Dermis blood vessel endothelial cell (primary cell): ENCODE data around the gene PODXL. TPM values are rescaled to one million over a fixed set of nuclear protein-coding genes. Genes with fewer than 3 reads are reported as not detected.
A peak's percentile ranks its signal among the peaks of the same experiment; 100 is the strongest.
"Not testable (repeated sequence)": the region's sequence is repeated elsewhere in the genome, so short reads cannot be mapped to it uniquely, and the experiment has no call there.

ENCODE experiments used
- DNase-seq: peaks from one replicate; pipeline ENCODE4 v3.0.0; 2010
- total RNA-seq: library from RNA; depleted of rRNA; stranded (reverse); fragments of >200 nt; gene quantifications from 2 replicates; pipeline ENCODE4 v1.2.3, GENCODE V29; 2014

Gene PODXL
- total RNA-seq, 1 donor from 2014 or later, result 98.4 TPM

DNA sequence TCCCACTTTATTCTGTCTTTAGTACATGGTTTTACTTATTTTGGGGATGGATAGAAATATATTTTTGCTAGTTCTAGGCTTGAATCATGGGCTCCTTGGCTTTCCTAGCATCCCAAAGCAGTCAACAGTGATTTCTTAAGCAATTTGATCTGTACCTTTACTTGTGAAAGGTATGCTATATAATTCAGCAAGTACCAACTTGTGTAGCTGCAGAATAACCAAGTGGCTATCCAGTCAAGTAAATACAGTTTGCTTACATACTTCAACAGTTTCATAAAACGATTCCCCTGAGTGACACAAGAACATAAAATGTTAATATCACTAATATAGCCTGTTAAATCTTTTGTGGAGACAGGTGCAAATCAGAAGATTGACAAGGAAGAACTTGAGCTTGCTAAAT is 67.2 kb downstream of the PODXL start:
- no peak for DNase-seq

DNA sequence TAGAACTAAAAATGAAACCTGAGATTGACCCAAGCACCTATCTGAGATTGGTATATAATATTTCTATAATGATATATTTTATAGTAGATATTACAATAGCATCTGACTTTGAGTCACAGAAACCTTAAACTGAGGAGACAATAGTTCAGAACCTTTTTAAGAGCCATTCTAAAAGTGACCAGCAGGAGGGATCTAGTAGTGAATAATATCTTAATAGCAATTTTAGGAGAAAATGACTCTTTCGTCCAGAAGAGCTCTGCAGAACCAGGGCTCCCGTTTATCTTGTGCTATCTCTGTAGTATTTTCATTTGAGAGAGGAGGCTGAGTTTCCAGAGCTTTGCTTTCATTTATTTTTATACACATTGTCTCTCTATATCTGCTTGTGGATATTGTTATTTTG is 68.1 kb downstream of the PODXL start:
- DNase-seq, result peak; percentile 59

DNA sequence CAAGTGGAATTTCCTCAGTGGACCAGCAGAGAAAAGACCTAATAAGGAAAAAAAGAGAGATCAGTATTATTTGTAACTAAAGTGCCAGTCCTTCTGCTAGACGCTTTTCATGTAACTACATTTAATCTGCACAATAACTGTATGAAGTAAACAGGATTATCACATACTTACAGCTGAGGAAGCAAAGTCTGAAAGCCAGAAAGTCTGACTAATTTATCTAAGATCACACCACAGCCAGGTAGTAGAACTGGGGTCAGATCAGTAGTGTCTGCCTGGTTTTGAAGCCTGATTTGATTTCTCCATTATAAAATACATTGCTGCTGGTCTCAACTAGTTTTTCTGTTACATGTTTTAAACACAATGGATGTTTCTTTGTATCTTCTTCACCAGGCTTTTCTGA is 69.2 kb downstream of the PODXL start:
- DNase-seq, result no peak

DNA sequence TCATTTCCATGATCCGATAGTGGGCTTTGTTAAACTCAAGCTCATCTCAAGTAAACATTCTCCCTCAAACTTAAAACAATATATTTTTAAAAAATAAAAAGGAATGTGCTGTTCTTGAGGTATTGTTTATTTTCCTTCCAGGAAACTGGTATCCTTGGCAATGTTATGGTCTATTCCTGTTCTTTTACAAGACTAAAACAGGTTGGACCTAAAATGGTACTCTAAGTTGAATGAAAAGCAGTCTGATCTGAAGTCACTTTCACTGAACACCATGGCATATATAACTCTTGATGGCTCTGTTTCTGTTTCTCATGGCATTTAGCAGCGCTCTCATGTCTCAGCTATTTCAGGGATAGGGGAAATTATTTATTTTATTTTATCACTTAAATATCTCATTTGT is 70.1 kb downstream of the PODXL start:
- DNase-seq, result peak; percentile 74

DNA sequence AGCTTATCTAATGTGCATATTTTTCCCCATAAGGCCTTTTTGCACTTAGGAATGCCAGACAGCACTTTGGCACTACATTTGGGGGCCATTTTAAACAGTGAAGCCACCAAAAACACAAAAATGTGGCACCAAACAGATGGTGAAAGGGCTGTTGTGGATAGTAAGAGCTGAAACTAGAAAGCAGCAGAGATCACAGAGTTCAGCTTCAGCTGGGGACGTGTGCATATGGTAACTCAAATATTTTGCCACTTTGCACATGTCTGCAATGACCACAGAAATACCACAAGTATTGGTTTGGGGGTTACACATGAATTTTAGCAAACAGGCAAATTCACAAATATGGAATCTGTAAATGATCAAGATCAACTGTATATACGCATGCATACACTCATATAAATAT is 72.8 kb downstream of the PODXL start:
- DNase-seq, result no peak

DNA sequence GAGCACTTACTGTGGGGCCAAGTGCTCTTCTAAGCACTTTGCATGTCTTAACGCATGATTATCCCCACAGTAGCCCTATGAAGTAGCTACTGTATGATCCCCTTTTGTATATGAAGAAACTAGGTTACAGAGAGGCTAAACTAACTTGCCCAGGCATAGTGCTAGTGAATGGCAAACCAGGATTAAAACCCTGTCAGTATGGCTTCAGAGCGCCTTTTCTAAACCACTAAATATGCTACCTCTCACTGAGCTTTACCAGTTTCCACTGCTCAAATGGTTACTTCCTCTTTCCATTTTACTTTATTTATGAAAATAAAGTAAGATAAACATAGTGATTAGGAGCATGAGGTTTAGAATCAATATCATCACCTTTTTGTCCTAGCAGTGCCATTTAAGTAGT is 73.6 kb downstream of the PODXL start:
- DNase-seq, result no peak

DNA sequence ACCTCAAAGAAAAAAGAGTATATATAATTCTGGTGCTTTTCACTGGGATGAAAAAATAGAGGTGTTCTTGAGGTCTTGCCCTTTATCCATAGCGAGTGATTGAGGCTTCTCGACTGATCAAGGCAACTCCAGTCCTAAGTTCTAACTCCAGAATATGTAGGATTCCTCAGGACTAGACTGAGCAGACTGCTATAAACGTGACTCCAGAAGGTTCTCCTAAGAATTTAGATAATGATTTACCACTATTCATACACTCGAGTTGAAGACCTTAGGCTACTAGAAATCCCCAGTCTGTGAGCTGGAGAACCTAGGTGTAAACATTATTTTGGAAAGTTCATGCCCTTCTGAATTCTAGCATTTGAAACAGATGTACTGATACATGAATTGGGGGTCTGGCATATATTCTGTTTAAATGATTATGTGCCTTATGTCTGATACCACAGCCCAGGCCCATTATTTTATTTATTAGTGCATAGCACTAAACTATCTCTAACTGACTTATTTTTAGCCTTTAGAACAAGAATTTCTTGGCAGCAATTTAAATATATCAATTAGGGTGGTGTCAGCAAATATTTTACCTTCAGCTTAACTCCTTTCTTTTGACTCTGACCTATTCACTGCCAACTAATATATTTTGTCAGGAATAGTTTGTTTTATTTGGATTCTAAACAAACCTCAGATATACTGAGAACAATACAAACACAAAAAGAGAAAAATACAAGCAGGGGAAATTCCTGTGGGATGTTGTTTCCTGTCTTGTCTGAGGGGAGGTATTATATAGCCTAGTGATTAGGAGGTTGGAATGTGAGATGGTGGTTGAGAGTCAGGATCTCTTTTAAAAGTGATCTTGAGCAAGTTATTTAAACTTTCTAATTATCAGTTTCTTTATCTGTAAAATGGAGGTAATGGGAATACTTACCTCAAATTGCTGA is 75.8 kb downstream of the PODXL start:
- DNase-seq, result peak; percentile 69

DNA sequence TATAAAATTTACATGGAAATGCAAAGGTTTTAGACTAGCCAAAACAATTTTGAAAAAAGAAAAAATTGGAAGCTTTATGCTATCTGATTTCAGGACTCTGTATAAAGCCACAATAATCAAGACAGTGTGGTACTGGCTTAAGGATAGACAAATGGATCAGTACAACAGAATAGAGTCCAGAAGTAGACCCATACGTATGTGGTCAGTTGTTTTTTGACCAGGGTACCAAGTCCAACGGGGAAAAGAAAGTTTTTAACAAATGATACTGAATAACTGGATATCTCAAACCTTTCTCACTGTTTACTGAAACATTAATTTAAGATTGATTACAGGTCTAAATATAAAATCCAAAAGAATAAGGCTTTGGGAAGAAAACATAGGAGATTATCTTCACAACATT is 79.7 kb downstream of the PODXL start:
- no peak for DNase-seq

DNA sequence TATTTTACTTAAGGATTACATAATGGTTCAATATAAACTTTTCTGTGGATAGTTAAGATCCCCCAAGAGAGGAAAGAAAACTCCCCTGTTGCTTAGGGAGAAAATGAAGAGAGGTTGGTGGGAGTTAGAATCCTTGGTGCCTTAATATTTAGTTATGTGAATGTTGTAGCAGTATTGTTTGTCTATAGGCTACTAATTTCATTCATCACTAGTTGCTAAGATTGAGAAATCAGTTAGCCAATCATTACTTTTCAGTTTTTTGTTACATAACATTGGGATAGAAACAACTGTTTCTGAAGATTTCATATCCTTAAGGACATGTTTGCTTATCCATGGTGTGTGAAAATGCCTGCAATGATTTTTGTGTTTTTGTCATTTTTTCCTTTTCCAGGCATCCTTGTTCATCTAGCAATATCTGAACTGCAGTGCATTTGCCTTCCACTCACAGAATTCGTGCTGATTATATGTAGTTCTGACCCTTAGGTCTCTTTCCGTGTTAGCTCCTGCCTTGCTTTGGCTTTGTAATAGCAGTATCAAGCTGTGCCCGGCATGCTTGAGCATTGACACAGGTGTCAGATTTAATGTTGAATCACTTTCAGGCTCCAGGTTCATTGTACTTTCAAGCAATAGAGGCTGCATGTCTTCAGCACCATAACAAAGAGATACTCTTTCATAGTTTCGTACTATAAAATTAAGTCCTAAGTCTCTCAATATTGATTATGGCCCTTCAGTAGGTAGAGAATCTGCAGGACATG is 85.0 kb downstream of the PODXL start:
- no peak for DNase-seq

DNA sequence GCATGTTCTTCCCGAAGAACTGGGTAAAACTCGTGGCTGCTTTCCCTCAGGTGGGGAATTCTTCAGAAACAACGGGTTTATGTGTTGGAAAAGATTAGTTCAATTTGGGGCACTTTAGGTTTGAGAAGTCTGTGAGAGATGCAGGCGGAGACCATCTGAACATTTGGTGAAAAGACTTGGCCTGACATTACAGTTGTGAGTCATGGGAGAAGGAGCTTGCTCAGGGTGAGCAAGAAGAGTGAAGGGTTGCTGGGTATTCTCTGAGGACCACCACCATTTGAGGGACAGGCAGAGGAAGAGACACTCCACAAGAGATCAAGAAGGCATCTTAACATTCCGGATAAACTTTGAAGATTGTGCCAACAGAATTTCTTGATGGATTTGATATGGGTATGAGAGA is 88.6 kb downstream of the PODXL start:
- DNase-seq, result no peak

DNA sequence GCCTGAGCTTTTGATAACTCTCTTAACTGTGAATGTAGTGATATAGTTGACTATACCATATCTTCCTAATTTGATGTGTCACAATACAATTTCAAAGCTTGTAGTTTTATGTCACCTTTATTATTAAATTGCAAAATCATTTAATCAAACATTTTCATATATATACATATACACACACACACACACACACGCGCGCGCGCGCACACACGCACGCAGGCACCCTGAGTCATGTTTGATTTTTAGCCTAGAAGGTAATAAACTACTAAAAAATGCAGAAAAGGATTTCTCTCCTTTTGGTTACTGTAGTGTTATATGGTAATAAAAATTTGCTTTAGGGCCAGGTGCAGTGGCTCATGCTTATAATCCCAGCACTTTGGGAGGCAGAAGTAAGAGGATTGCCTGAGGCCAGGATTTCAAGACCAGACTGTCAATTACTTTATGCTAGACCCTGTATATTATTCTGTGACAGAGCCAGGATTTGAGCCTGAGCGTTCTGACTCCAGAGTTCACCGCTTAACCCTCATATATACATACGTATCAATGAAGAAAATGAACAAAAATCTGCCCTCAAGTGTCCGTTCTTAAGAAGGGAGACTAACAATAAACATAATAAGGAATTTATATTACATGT is 89.6 kb downstream of the PODXL start:
- DNase-seq, result no peak

DNA sequence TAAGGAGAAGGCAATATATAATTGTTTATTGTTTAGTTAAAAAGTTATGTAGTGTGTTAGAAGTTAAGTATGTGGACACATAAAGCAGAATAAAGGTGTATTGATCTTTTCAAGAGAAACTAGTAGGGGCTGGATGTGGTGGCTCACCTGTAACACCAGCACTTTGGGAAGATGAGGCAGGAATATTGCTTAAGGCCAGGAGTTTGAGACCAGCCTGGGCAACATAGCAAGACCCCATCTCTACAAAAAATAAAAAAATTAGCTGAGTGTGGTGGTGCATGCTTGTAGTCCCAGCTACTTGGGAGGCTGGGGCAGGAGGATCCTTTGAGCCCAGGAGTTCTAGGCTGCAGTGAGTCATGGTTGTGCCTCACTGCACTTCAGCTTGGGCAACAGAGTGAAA is 93.7 kb downstream of the PODXL start:
- DNase-seq, result not testable (repeated sequence)

DNA sequence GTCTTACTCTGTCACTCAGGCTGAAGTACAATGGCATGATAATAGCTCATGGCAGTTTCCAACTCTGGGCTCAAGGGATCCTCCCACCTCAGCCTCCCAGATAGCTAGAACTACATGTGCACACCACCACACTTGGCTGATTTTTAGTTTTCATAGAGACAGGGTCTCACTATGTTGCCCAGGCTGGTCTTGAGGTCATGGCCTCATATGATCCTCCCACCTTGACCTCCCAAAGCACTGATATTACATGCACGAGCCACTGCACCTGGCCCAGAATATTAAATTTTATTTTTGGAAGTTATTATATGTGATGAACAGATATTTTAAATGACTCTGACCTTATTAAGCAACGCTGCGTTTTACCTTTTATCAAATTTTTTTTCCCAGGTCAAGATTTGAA is 94.4 kb downstream of the PODXL start:
- DNase-seq, result no peak

DNA sequence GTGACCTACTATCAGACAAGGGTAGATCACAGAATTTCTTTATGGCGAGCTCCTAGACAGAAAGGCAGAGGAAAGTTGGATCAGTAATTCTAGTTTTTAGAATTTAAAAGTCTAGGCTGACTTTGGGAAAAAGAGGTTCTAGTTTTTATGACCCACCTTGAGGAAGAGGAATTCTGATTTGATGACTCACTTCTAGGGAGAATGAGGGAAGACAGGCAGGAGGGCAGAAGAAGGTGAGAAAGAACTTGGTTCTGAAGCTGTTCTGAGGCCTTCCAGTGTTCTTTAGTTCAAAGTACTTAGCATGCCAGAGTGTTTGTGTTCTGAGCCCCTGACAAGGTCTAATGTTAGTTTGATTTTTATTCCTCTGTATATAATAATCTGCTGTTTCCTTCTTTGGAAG is 97.2 kb downstream of the PODXL start:
- DNase-seq, result peak; percentile 2

DNA sequence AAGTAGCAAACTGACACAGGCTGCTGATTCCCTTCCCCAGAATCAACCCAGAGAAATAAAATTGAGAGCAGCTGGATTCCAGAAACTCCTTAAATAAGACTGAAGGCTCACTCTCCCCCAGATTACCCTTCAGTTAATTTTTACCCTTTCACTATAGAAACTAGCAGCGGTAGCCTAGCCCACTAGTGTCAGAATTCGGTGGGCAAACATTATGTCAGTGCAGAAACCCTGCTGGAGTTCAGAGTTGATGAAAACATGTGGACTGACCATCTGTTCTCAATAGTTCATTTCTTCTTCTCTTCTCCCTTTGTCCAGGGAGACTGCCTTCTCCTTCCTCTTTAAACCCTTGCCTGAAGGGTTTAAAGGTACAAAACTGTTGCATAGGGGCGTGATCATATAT is 100.1 kb downstream of the PODXL start:
- DNase-seq, result no peak

DNA sequence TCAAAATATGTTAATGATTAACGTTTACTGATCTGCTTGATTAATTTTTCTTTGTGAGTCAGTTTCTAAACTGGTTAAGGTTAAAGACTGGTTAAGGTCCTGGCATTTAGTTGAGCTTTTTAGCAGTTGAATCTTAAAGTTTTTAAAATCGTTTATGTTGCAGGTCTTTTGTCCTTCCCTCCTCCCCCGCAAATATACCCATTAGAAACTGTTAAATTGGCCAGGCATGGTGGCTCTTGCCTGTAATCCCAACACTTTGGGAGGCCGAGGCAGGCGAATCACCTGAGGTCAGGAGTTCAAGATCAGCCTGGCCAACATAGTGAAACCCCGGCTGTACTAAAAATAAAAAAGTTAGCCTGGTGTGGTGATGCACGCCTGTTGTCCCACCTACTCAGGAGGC is 100.9 kb downstream of the PODXL start:
- no peak for DNase-seq

DNA sequence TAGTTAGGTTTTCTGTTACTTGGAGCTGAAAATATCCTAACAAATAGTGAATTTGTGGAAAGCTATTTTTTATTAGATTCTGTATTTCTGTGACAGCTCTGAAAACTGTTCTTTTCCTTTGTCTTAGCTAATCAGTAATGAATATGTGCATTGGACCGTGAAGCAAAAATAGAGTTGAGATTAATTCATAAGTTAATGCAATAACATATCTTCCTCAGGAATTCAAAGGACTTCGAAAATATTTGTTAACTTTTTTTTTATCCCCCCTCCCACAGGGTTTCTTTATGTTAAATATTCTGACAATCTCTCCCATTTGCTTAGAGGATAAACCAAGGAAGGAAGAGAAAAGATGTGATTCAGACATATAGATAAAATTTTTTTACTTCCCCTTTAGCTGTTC is 101.4 kb downstream of the PODXL start:
- no peak for DNase-seq

DNA sequence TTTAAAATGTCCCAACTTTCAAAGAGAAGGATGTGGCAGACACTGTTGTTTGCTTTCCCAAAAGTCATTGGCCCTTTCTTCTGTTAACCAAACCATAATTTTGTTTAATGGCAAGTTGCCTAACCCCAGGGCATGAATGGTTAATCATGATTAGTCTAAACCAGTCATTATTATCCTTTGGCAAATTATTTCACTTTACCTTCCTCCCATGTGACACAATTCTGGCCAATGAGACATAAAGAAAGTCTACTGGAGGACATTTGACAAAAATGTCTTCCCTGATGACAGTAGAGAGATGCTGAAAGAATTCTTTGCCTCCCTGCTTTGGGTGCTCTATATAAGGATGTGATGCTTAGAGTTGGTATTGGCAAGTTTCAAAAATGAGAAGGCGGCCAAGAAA is 101.9 kb downstream of the PODXL start:
- DNase-seq, result no peak

Other genes starting within 250 kb of the PODXL start
- 34.5 and 43.9 TPM in 2 replicates for gene MKLN1, start 228.8 kb downstream of the PODXL start, total RNA-seq